BJ (cell line): Measurements from ENCODE around the gene DUSP15. TPM values are rescaled to one million over a fixed set of nuclear protein-coding genes. Genes with fewer than 3 reads are reported as not detected.
A peak's percentile ranks its signal among the peaks of the same experiment; 100 is the strongest.

ENCODE experiments used
- CTCF ChIA-PET: fragments of 350-600 bp; formaldehyde crosslinking; extraction: SDS; loops from one replicate; lab custom pipeline; 2021; ENCODE audit warnings: antibody characterized with exemption, inconsistent platforms; lab: Yijun Ruan, JAX
- POLR2A ChIA-PET: fragments of 300-600 bp; sonication (Branson Sonifier 250); formaldehyde crosslinking; extraction: SDS; loops from one replicate; lab custom pipeline; 2021; ENCODE audit warnings: antibody characterized with exemption; lab: Charles Lee
- DNase-seq: peaks from one replicate; pipeline ENCODE4 v3.0.0-alpha.2; 2011; ENCODE audit warnings: low read depth
- H3K27me3 ChIP-seq: 2 replicates; pipeline ENCODE4 v1.6.0; 2011; ENCODE audit warnings: low read length; ENCODE audit not compliant: control insufficient read depth, insufficient read depth
- H3K36me3 ChIP-seq: 2 replicates; pipeline ENCODE4 v1.5.1; 2011; ENCODE audit warnings: low read length; ENCODE audit not compliant: control insufficient read depth, insufficient read depth
- H3K4me3 ChIP-seq: 2 replicates; pipeline ENCODE4 v1.5.1; 2011; ENCODE audit warnings: low read depth, mild to moderate bottlenecking, control low read depth, low read length
- CTCF ChIP-seq: IDR thresholded peaks from 2 replicates; pipeline ENCODE4 v1.5.1; 2011; ENCODE audit warnings: low read depth, mild to moderate bottlenecking, control low read depth, inconsistent platforms, low read length, moderate library complexity; ENCODE audit not compliant: insufficient read depth
- polyA plus RNA-seq: library from polyadenylated mRNA; depleted of rRNA; stranded (reverse); fragments of >200 nt; gene quantifications from 2 replicates; pipeline ENCODE4 v1.2.3, GENCODE V29; 2011

Gene DUSP15
- polyA plus RNA-seq, 1 experiment: 0.09 TPM

GRCh38 chr20:31903627-31904386, 33.5 kb upstream of the DUSP15 start:
- CTCF ChIA-PET: interaction anchor here (0.7 kb wide), 1 partner anchor 18 kb away, joined by 4 read pairs; no protein-coding TSS in a partner anchor
- TF ChIP-seq CTCF: no peak

GRCh38 chr20:31901615-31902014, 31.3 kb upstream of the DUSP15 start:
- CTCF ChIA-PET: no interaction called here
- POLR2A ChIA-PET: no interaction called here
- Histone ChIP-seq H3K36me3 (no peaks in the 10 kb centered on the region), H3K27me3 (peaks cover 4% of the 10 kb centered on the region), H3K4me3 (no peak overlapping the region)
- no peak for DNase-seq
- no peak for TF ChIP-seq CTCF

More at GRCh38 chr20:31903627-31904386, 33.5 kb upstream of the DUSP15 start:
- Histone ChIP-seq H3K4me3 (no peak overlapping the region), H3K27me3 (peaks cover under 1% of the 10 kb centered on the region), H3K36me3 (no peaks in the 10 kb centered on the region)
- POLR2A ChIA-PET: interaction anchor here (0.7 kb wide), 1 partner anchor 230 kb away, joined by 15 read pairs; no protein-coding TSS in a partner anchor
- no peak for DNase-seq

GRCh38 chr20:31897541-31897940, 27.2 kb upstream of the DUSP15 start:
- CTCF ChIA-PET: no interaction called here
- no peak for TF ChIP-seq CTCF
- DNase-seq: no peak
- Histone ChIP-seq H3K36me3 (no peaks in the 10 kb centered on the region), H3K4me3 (no peak overlapping the region), H3K27me3 (peaks cover 6% of the 10 kb centered on the region)
- POLR2A ChIA-PET: no interaction called here

- H3K27me3 ChIP-seq: peaks cover 6% of the 10 kb centered on the region
- DNase-seq: no peak
- ChIA-PET CTCF (interaction anchor here (0.7 to 1.2 kb wide), 3 partner anchors 12 to 112 kb away, joined by 3 to 4 read pairs (median 3); no protein-coding TSS in a partner anchor), POLR2A (no interaction called here)
- no peak for TF ChIP-seq CTCF
- no peaks in the 10 kb centered on the region for H3K36me3 ChIP-seq
- no peak overlapping the region for H3K4me3 ChIP-seq
These were observed 25.7 kb upstream of the DUSP15 start for GRCh38 chr20:31896049-31896448.

GRCh38 chr20:31894980-31895675, 24.8 kb upstream of the DUSP15 start:
- no peak for TF ChIP-seq CTCF
- ChIA-PET CTCF (interaction anchor here (0.6 to 1.2 kb wide), 4 partner anchors 25 to 790 kb away, joined by 3 read pairs; no protein-coding TSS in a partner anchor), POLR2A (no interaction called here)
- no peak overlapping the region for H3K4me3 ChIP-seq
- H3K27me3 ChIP-seq: peaks cover 10% of the 10 kb centered on the region
- DNase-seq: peak; percentile 5
- H3K36me3 ChIP-seq: no peaks in the 10 kb centered on the region
